Right atrium auricular region (tissue), 2 donors: ENCODE results near the gene GRM5. TPM values are rescaled to one million over a fixed set of nuclear protein-coding genes. Genes with fewer than 3 reads are reported as not detected.
"Not testable (repeated sequence)": the region's sequence is repeated elsewhere in the genome, so short reads cannot be mapped to it uniquely, and the experiment has no call there.

ENCODE experiments used
- DNase-seq: peaks from one replicate; pipeline ENCODE4 v3.0.0-alpha.2; 2019; ENCODE audit warnings: low spot score
- H3K27ac ChIP-seq, 2 donors: fragments of 200-600 bp; sonication (generic); 1 replicate in 1 of 2; 2 replicates in 1 of 2; pipeline ENCODE4 v1.5.1; 2016 to 2019
- H3K27me3 ChIP-seq, 2 donors: fragments of 200-600 bp; sonication (generic); one replicate each; pipeline versions ENCODE4 v1.5.1 to v1.6.0; 2017 to 2019
- H3K36me3 ChIP-seq: fragments of 200-600 bp; sonication (generic); one replicate; pipeline ENCODE4 v1.5.1; 2016
- H3K4me1 ChIP-seq, 2 donors: fragments of 200-600 bp; sonication (generic); one replicate each; pipeline versions ENCODE4 v1.5.1 to v1.6.0; 2017 to 2019
- H3K4me3 ChIP-seq, 2 donors: fragments of 200-600 bp; sonication (generic); 1 replicate in 1 of 2; 2 replicates in 1 of 2; pipeline ENCODE4 v1.5.1; 2017 to 2019; ENCODE audit warnings: mild to moderate bottlenecking in 1 of 2, moderate library complexity in 1 of 2
- H3K9me3 ChIP-seq, 2 donors: fragments of 200-600 bp; sonication (generic); one replicate each; pipeline ENCODE4 v1.5.1; 2019
- total RNA-seq, 2 donors: library from RNA; depleted of rRNA; stranded (reverse); fragments of >200 nt; gene quantifications; one replicate each; pipeline ENCODE4 v1.1.0, GENCODE V29; 2016
- TF ChIP-seq, protein P1 (sequence below), 2 donors: fragments of 200-600 bp; sonication (generic); IDR thresholded peaks; one replicate each; pipeline ENCODE4 v1.5.1; 2019; ENCODE audit warnings: antibody characterized with exemption in 2 of 2

GRM5 gene
- total RNA-seq, 2 donors from 2014 or later: not detected

DNA sequence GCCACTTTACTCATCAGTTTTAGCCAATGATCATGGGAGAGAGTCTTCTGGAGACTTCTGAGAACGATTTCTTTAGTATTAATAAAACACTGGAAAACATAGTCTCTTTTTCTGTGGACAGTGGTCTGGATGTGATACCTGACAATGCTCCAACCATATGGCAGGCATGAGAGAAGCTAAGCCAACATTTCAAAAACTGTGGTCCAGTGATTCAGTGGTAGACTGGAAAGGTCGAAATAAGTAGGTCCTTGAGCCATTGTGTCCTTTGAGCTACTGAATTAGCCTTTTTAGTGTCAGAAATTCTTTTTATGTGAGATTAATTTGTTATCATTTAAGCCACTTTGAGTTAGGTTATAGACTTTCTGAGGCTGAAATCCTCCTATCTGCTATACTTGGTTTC is 530.5 kb downstream of the GRM5 start:
- Histone ChIP-seq H3K9me3 (no peaks in the 10 kb centered on the region), H3K27me3 (no peaks in the 10 kb centered on the region), H3K4me1 (no peaks in the 10 kb centered on the region), H3K4me3 (no peak overlapping the region), H3K27ac (no peak overlapping the region), H3K36me3 (no peaks in the 10 kb centered on the region)
- DNase-seq: no peak
- TF ChIP-seq, protein P1, sequence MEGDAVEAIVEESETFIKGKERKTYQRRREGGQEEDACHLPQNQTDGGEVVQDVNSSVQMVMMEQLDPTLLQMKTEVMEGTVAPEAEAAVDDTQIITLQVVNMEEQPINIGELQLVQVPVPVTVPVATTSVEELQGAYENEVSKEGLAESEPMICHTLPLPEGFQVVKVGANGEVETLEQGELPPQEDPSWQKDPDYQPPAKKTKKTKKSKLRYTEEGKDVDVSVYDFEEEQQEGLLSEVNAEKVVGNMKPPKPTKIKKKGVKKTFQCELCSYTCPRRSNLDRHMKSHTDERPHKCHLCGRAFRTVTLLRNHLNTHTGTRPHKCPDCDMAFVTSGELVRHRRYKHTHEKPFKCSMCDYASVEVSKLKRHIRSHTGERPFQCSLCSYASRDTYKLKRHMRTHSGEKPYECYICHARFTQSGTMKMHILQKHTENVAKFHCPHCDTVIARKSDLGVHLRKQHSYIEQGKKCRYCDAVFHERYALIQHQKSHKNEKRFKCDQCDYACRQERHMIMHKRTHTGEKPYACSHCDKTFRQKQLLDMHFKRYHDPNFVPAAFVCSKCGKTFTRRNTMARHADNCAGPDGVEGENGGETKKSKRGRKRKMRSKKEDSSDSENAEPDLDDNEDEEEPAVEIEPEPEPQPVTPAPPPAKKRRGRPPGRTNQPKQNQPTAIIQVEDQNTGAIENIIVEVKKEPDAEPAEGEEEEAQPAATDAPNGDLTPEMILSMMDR (IDR thresholded peaks at IDR 0.05): no peak

DNA sequence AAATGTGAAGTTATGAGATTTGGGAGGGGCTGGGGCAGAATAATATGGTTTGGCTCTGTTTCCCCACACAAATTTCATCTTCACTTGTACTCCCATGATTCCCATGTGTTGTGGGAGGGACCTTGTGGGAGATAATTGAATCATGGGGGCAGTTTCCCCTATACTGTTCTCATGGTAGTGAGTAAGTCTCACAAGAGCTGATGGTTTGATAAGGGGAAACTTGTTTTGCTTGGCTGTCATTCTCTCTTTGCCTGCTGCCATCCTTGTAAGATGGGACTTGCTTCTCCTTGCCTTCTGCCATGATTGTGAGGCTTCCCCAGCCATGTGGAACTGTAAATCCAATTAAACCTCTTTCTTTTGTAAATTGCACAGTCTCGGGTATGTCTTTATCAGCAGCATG is 531.1 kb downstream of the GRM5 start:
- H3K27ac ChIP-seq, H3K9me3 ChIP-seq, H3K36me3 ChIP-seq, H3K27me3 ChIP-seq, H3K4me3 ChIP-seq, H3K4me1 ChIP-seq, DNase-seq: not testable (repeated sequence)

DNA sequence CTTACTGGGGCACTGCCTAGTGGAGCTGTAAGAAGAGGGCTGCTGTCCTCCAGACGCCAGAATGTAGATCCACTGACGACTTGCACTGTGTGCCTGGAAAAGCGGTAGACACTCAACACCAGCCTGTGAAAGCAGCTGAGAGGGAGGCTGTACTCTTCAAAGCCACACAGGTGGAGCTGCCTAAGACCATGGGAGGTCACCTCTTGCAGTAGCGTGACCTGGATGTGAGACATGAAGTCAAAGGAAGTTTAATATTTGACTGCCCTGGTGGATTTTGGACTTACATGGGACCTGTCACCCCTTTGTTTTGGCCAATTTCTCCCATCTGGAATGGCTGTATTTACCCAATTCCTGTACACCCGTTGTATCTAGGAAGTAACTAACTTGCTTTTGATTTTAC is 531.6 kb downstream of the GRM5 start:
- H3K4me1 ChIP-seq: no peaks in the 10 kb centered on the region
- no peaks in the 10 kb centered on the region for H3K9me3 ChIP-seq
- H3K27me3 ChIP-seq: no peaks in the 10 kb centered on the region
- H3K27ac ChIP-seq: no peak overlapping the region
- DNase-seq: no peak
- TF ChIP-seq, protein P1 (IDR thresholded peaks at IDR 0.05): no peak
- H3K4me3 ChIP-seq: no peak overlapping the region
- no peaks in the 10 kb centered on the region for H3K36me3 ChIP-seq

DNA sequence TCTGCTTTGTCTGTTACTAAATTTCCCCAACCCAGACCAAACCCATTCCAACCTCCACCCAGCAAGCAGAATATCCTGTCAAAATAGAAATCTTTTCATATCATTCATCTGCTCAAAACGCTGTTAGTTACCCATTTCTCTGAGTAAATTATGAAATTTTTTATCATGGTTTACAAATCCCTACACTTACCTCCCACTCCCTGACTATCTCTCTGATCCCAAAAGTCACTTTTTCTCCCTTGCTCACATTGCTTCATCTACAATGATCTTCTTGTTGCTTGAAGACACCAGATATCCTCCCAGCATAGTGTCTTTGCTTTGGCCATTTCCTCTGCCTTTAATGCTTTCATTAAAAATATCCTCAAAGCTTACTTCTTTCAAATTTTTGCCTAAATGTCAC is 532.8 kb downstream of the GRM5 start:
- Histone ChIP-seq H3K4me3 (no peak overlapping the region), H3K9me3 (no peaks in the 10 kb centered on the region), H3K36me3 (no peaks in the 10 kb centered on the region), H3K4me1 (no peaks in the 10 kb centered on the region), H3K27ac (no peak overlapping the region), H3K27me3 (no peaks in the 10 kb centered on the region)
- DNase-seq: no peak
- TF ChIP-seq, protein P1 (IDR thresholded peaks at IDR 0.05): no peak

DNA sequence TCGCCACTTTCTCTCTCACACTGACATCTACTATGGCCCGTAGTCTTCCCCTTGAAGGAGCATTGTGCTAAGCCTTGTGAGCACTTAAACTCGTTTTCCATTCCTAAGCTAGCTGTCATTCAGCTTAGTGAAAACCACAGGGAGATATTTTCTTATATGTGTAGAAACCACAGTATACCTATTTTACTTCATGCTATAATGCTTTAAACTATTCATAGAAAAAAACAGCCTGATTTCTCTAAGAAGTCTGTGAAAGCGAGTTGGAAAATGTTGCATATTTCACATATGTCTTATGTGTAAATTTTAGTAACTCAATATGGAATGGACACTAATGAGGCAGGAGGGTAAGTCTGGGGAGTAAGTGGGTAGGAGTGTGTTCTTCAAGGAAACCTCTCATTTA is 534.0 kb downstream of the GRM5 start:
- TF ChIP-seq, protein P1 (IDR thresholded peaks at IDR 0.05): no peak
- H3K36me3 ChIP-seq: no peaks in the 10 kb centered on the region
- H3K4me1 ChIP-seq: no peaks in the 10 kb centered on the region
- H3K27ac ChIP-seq: no peak overlapping the region
- DNase-seq: no peak
- H3K27me3 ChIP-seq: no peaks in the 10 kb centered on the region
- no peaks in the 10 kb centered on the region for H3K9me3 ChIP-seq
- no peak overlapping the region for H3K4me3 ChIP-seq

DNA sequence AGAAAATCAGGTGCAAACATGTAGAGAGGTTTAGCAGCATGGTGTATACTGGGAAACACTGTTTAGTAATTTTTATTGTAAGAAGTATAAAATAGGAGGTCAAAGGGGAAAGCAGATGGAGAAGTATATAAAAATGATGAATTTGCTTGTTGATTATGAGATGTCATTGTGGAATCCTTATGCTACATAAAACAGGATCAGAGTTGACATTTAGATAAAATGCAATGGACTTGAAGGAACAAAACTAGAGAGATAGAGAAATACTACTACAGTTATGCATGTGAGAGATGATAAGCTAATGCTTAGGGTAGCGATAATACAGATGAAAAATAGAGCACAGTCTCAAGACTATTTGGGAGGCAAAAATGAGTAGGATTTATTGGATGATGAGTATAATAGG is 536.4 kb downstream of the GRM5 start:
- no peak overlapping the region for H3K4me3 ChIP-seq
- TF ChIP-seq, protein P1 (IDR thresholded peaks at IDR 0.05): no peak
- no peak overlapping the region for H3K27ac ChIP-seq
- no peaks in the 10 kb centered on the region for H3K4me1 ChIP-seq
- H3K36me3 ChIP-seq: no peaks in the 10 kb centered on the region
- no peak for DNase-seq
- no peaks in the 10 kb centered on the region for H3K27me3 ChIP-seq
- H3K9me3 ChIP-seq: no peaks in the 10 kb centered on the region
